Endothelial cell of umbilical vein (primary cell): ENCODE data around the gene LY9.

Source experiments
- POLR2A ChIP-seq: IDR thresholded peaks from 2 replicates; pipeline ENCODE4 v1.6.1; 2012; ENCODE audit warnings: low read depth, mild to moderate bottlenecking, control low read depth, low read length
- TF ChIP-seq, protein P1 (sequence below), 2 donors: IDR thresholded peaks; 1 replicate in 1 of 2; 2 replicates in 1 of 2; pipeline ENCODE4 v1.5.1; 2011; ENCODE audit warnings: low read length in 2 of 2, mild to moderate bottlenecking in 2 of 2, moderate library complexity in 2 of 2, control low read depth in 1 of 2, inconsistent platforms in 1 of 2, low read depth in 1 of 2; ENCODE audit not compliant: insufficient read depth in 1 of 2; ENCODE audit errors: extremely low read depth in 1 of 2

GRCh38 chr1:160835751-160836150 is 39.8 kb downstream of the LY9 start:
- TF ChIP-seq POLR2A: no peak
- TF ChIP-seq, protein P1, sequence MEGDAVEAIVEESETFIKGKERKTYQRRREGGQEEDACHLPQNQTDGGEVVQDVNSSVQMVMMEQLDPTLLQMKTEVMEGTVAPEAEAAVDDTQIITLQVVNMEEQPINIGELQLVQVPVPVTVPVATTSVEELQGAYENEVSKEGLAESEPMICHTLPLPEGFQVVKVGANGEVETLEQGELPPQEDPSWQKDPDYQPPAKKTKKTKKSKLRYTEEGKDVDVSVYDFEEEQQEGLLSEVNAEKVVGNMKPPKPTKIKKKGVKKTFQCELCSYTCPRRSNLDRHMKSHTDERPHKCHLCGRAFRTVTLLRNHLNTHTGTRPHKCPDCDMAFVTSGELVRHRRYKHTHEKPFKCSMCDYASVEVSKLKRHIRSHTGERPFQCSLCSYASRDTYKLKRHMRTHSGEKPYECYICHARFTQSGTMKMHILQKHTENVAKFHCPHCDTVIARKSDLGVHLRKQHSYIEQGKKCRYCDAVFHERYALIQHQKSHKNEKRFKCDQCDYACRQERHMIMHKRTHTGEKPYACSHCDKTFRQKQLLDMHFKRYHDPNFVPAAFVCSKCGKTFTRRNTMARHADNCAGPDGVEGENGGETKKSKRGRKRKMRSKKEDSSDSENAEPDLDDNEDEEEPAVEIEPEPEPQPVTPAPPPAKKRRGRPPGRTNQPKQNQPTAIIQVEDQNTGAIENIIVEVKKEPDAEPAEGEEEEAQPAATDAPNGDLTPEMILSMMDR (IDR thresholded peaks at IDR 0.05; ENCODE audit: extremely low read depth in 1 of 2, insufficient read depth in 1 of 2, low read depth in 1 of 2, low read length in 2 of 2): no peak
